HEK293T (cell line): ENCODE measurements around the gene MED26.

ENCODE experiments used
- CTCF ChIA-PET: fragments of 350-600 bp; formaldehyde crosslinking; extraction: SDS; loops from one replicate; lab custom pipeline; 2021; ENCODE audit warnings: antibody characterized with exemption, inconsistent platforms; lab: Yijun Ruan, JAX
- POLR2A ChIA-PET: fragments of 350-600 bp; formaldehyde crosslinking; extraction: SDS; loops from one replicate; lab custom pipeline; 2020; ENCODE audit warnings: antibody characterized with exemption, inconsistent platforms; lab: Yijun Ruan, JAX
- DNase-seq: peaks from one replicate; pipeline ENCODE4 v3.0.0; 2012; ENCODE audit warnings: mixed read lengths; ENCODE audit errors: extremely low spot score
- ARNT ChIP-seq: fragments of 450-650 bp; IDR thresholded peaks from 2 replicates; pipeline ENCODE4 v1.6.1; 2017; ENCODE audit warnings: mild to moderate bottlenecking
- BHLHE40 ChIP-seq: fragments of 450-650 bp; IDR thresholded peaks from 2 replicates; pipeline ENCODE4 v1.6.1; 2016; ENCODE audit warnings: mild to moderate bottlenecking, moderate library complexity, borderline replicate concordance
- CTBP1 ChIP-seq: fragments of 450-650 bp; IDR thresholded peaks from 2 replicates; pipeline ENCODE4 v1.6.1; 2016; ENCODE audit warnings: borderline replicate concordance
- ELF4 ChIP-seq: fragments of 450-650 bp; IDR thresholded peaks from 2 replicates; pipeline ENCODE4 v1.6.1; 2017; ENCODE audit warnings: antibody characterized with exemption
- FOXA1 ChIP-seq: fragments of 450-650 bp; IDR thresholded peaks from 2 replicates; pipeline ENCODE4 v1.6.1; 2016; ENCODE audit warnings: mild to moderate bottlenecking
- FOXK2 ChIP-seq: fragments of 450-650 bp; IDR thresholded peaks from 2 replicates; pipeline ENCODE4 v1.6.1; 2016; ENCODE audit warnings: mild to moderate bottlenecking
- FOXM1 ChIP-seq: fragments of 450-650 bp; IDR thresholded peaks from 2 replicates; pipeline ENCODE4 v1.6.1; 2017; ENCODE audit warnings: mild to moderate bottlenecking, borderline replicate concordance
- HDGF ChIP-seq: fragments of 450-650 bp; IDR thresholded peaks from 2 replicates; pipeline ENCODE4 v1.6.1; 2017; ENCODE audit warnings: antibody characterized with exemption, borderline replicate concordance
- L3MBTL2 ChIP-seq: fragments of 450-650 bp; conservative IDR thresholded peaks from 2 replicates; pipeline ENCODE4 v1.6.1; 2016; ENCODE audit warnings: mild to moderate bottlenecking
- LEF1 ChIP-seq: fragments of 450-650 bp; IDR thresholded peaks from 2 replicates; pipeline ENCODE4 v1.6.1; 2017; ENCODE audit warnings: mild to moderate bottlenecking, borderline replicate concordance
- NFRKB ChIP-seq: fragments of 450-650 bp; IDR thresholded peaks from 2 replicates; pipeline ENCODE4 v1.6.1; 2016; ENCODE audit warnings: mild to moderate bottlenecking, moderate library complexity
- SP1 ChIP-seq: fragments of 450-650 bp; IDR thresholded peaks from 2 replicates; pipeline ENCODE4 v1.6.1; 2017
- SUZ12 ChIP-seq: fragments of 450-650 bp; IDR thresholded peaks from 2 replicates; pipeline ENCODE4 v1.6.1; 2016; ENCODE audit warnings: mild to moderate bottlenecking
- TARDBP ChIP-seq: fragments of 450-650 bp; IDR thresholded peaks from 2 replicates; pipeline ENCODE4 v1.6.1; 2016
- ZNF384 ChIP-seq: fragments of 450-650 bp; IDR thresholded peaks from 2 replicates; pipeline ENCODE4 v1.6.1; 2016
- TF ChIP-seq, protein P1 (sequence below): fragments of 450-650 bp; IDR thresholded peaks from 2 replicates; pipeline ENCODE4 v1.6.1; 2016

MED26 gene

DNA sequence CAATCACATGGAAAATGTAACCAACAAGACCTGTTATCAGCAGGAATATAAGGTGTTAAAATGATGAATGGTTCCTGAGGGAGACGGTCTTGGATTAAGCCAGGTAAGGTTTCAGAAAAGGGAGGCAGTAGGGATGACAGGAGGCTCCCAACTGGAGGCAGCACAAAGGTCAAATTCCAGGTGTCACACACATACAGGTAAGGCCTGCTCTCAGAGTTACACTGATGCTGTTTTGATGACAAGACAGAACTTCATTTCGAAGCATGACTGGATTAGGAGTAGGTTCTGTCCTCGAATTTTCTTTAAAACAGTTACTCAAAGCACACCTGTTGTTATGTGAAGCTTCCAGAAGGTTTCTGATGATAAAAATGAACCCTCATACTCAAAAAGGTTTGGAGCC lies 7.4 kb downstream of the MED26 start:
- ChIA-PET CTCF (no interaction called here), POLR2A (no interaction called here)
- TF ChIP-seq FOXA1 (no peak), FOXK2 (no peak), TARDBP (no peak), ELF4 (no peak), HDGF (no peak), L3MBTL2 (no peak), SP1 (no peak), LEF1 (no peak), BHLHE40 (no peak), NFRKB (no peak), ZNF384 (no peak), FOXM1 (no peak), CTBP1 (no peak), ARNT (no peak), SUZ12 (no peak)
- TF ChIP-seq, protein P1, sequence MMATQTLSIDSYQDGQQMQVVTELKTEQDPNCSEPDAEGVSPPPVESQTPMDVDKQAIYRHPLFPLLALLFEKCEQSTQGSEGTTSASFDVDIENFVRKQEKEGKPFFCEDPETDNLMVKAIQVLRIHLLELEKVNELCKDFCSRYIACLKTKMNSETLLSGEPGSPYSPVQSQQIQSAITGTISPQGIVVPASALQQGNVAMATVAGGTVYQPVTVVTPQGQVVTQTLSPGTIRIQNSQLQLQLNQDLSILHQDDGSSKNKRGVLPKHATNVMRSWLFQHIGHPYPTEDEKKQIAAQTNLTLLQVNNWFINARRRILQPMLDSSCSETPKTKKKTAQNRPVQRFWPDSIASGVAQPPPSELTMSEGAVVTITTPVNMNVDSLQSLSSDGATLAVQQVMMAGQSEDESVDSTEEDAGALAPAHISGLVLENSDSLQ, result no peak
- DNase-seq, result no peak

DNA sequence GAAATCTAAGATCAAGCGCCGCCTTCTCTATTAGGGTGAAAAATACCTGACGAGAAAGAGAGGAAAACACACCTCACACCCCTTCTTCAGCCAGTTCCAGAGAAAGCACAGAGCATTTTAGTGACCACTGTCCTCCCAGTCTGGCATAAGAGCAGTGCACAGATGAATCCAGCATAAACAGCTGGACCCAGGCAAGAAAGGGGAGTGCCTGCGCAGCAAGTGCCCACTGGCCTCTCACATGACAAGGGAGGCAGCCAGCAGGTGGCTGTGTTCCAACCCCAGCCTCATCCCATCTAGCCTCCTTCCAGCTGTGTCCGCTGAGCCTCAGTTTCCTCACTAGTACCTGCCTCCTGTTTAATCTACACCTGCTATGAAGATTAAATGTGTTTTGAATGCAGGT lies 8.0 kb downstream of the MED26 start:
- ChIA-PET POLR2A (no interaction called here), CTCF (no interaction called here)
- DNase-seq, result no peak
- no peak for TF ChIP-seq FOXK2
- no peak for TF ChIP-seq ZNF384
- no peak for TF ChIP-seq FOXA1
- no peak for TF ChIP-seq L3MBTL2
- TF ChIP-seq ARNT, result no peak
- no peak for TF ChIP-seq HDGF
- TF ChIP-seq LEF1, result no peak
- TF ChIP-seq ELF4, result no peak
- no peak for TF ChIP-seq SUZ12
- TF ChIP-seq FOXM1, result no peak
- no peak for TF ChIP-seq BHLHE40
- TF ChIP-seq TARDBP, result no peak
- TF ChIP-seq, protein P1, result no peak
- TF ChIP-seq CTBP1, result no peak

DNA sequence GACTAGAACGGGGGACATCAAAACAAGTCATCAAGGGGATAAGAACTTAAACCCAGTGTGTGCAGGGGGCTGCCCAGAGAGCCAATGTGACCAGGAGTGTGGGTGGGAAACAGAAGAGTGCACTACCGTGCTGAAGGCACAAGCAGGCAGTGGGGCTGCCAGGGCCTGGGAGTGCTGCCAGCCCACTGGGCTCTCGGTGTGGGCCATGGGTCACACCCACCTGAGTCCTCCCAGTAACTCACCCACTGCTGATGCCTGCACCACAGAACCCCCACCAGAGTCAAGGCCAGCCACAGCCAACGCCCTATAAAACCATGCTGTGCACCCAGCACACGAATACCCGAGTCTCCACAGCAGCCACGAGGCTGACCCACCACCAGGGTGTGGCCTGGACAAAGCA lies 8.5 kb downstream of the MED26 start:
- DNase-seq, result no peak
- POLR2A ChIA-PET, result interaction anchor here (1.2 kb wide), 1 partner anchor 8 kb away, joined by 3 read pairs; no protein-coding TSS in a partner anchor
- CTCF ChIA-PET, result no interaction called here
- TF ChIP-seq SUZ12 (no peak), FOXK2 (no peak), L3MBTL2 (no peak), CTBP1 (no peak), NFRKB (no peak), ARNT (no peak), FOXA1 (no peak), FOXM1 (no peak), TARDBP (no peak), ELF4 (no peak), HDGF (no peak)
- TF ChIP-seq, protein P1, result no peak

DNA sequence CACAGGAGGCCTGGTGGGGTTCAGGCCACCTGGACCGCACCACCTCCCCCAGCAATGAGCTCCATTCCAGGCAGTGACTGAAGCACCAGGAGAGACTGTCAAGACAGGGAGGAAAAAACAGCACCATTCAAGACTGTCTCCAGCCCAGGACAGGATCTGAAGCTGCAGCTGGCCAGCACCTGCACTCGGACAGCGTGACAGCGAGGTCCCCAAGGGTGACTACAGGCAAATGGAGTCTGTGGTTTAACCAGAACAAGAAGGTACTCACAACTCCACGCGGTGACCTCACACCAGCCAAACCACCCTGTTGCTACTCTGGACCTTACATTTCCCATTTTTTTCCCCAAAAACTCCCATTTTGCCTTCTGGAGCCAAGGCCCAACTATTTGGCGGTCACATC lies 9.8 kb downstream of the MED26 start:
- POLR2A ChIA-PET, result interaction anchor here (1.8 kb wide), 1 partner anchor 45 kb away, joined by 6 read pairs; no protein-coding TSS in a partner anchor
- TF ChIP-seq TARDBP, result no peak
- no peak for TF ChIP-seq FOXK2
- no peak for TF ChIP-seq L3MBTL2
- TF ChIP-seq, protein P1, result no peak
- no peak for TF ChIP-seq ARNT
- TF ChIP-seq FOXM1, result no peak
- TF ChIP-seq ZNF384, result no peak
- TF ChIP-seq BHLHE40, result no peak
- no peak for TF ChIP-seq HDGF
- TF ChIP-seq SUZ12, result no peak
- no peak for TF ChIP-seq LEF1
- TF ChIP-seq CTBP1, result no peak
- DNase-seq, result no peak
- CTCF ChIA-PET, result no interaction called here

DNA sequence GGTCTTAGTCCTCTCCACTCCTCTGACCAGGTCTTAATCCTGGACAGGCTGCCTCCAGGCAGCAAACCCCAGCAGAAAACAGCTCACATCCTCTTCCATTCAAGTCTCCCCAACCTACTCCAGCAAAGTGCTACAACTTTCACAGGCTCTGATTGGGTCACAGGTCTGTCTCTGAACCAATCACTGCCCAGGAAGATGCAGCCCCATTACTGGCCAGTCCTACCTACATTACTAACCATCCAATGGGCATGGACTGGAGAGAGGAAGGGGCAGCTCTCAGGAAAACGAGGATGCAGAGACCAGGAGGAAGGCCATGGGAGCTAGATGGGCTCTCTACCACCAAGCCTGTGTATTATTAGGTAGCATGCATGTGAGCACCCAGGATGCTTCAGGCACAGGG lies 12.2 kb downstream of the MED26 start:
- POLR2A ChIA-PET, result no interaction called here
- no peak for DNase-seq
- no peak for TF ChIP-seq FOXK2
- TF ChIP-seq SP1, result no peak
- TF ChIP-seq, protein P1, result no peak
- TF ChIP-seq FOXM1, result no peak
- no peak for TF ChIP-seq L3MBTL2
- no peak for TF ChIP-seq LEF1
- TF ChIP-seq SUZ12, result no peak
- no peak for TF ChIP-seq BHLHE40
- TF ChIP-seq CTBP1, result no peak
- TF ChIP-seq TARDBP, result no peak
- TF ChIP-seq FOXA1, result no peak
- no peak for TF ChIP-seq NFRKB
- TF ChIP-seq ELF4, result no peak
- no peak for TF ChIP-seq ZNF384
- CTCF ChIA-PET, result no interaction called here
